Myocyte (in vitro differentiated cells): Measurements from ENCODE around the gene LGR6. TPM values are rescaled to one million over a fixed set of nuclear protein-coding genes. Genes with fewer than 3 reads are reported as not detected.
"Not testable (repeated sequence)": the region's sequence is repeated elsewhere in the genome, so short reads cannot be mapped to it uniquely, and the experiment has no call there.

Source experiments
- DNase-seq: peaks from one replicate; pipeline ENCODE4 v3.0.0-alpha.2; 2012; ENCODE audit warnings: low read depth
- total RNA-seq: library from RNA; depleted of rRNA; stranded (reverse); fragments of >200 nt; gene quantifications from 2 replicates; pipeline ENCODE4 v1.2.3, GENCODE V29; 2014

The LGR6 gene
- total RNA-seq, 1 donor from 2014 or later, result 0.53 TPM

DNA sequence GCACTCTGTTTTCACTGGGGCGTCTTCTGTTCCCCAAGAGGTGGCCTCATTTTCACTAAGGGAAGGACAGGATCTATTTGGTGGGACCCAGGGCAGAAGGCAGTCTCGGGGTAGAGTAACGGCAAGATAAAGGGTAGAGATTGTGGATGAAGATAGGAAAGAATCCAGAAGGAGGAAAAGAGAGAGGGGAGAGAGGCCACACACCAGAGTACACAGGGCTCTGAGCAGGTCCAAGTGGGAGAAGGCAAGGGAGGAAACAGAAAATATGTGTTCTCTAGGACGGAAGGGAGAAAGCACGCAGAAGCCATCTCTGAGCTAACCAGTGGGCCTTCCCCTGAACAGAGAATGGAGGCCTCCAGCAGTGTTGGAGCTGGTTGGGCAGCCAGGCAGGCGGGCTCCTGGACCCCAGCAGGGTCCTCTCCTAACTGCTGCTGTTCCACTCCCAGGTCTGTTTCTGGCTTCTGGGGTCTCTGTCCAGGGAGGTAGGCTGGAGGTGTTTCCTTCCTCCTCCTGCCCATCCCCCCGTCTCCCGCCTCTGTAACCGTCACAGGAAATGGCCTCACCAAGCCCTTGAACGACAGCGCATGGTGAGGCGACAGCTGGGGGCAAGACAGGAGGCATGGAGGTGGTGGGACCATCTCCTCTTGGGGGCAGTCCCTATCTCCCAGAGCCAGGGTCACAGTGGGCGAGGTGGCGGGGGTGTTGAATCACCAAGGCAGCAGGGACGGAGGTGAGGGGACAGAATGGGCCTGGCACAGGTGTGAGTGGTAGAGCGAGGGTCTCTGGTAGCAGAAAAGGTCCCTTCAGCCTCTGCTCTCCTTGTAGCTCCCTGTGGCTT lies 33.8 kb upstream of the LGR6 start:
- no peak for DNase-seq

DNA sequence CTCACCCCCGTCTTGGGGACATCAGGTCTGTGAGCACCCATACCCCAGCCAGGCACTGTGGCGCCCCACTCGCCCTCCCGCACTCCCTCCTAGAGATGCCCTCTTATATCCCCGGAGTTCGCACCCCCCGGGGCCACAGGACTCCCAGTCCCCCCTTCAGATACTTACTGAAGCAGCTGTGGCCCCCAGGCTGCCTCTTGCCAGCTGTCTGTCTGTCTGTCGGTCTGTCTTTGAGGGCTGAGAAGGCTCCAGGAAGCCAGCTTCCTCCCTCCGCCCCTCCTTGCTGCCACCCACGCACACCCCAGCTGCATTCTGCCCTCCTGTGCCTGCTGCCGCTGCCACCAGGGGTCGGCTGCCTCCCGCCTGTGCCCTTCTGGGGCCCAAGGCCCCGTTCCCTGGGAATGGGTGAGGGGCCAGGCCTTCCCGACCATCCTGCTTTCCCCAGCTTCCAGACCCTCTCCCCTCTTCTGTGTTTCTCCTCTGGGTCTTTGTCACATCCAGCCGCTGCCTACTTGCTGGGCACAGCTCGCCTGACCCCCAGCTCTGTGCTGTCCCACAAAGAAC lies 33.1 kb upstream of the LGR6 start, which contains the start of gene PTPN7:
PTPN7 (minus strand) TSS at position 226 of the 564 bp plus-strand sequence. CDS start 1,200 bp downstream, outside the sequence.
- DNase-seq, result no peak

DNA sequence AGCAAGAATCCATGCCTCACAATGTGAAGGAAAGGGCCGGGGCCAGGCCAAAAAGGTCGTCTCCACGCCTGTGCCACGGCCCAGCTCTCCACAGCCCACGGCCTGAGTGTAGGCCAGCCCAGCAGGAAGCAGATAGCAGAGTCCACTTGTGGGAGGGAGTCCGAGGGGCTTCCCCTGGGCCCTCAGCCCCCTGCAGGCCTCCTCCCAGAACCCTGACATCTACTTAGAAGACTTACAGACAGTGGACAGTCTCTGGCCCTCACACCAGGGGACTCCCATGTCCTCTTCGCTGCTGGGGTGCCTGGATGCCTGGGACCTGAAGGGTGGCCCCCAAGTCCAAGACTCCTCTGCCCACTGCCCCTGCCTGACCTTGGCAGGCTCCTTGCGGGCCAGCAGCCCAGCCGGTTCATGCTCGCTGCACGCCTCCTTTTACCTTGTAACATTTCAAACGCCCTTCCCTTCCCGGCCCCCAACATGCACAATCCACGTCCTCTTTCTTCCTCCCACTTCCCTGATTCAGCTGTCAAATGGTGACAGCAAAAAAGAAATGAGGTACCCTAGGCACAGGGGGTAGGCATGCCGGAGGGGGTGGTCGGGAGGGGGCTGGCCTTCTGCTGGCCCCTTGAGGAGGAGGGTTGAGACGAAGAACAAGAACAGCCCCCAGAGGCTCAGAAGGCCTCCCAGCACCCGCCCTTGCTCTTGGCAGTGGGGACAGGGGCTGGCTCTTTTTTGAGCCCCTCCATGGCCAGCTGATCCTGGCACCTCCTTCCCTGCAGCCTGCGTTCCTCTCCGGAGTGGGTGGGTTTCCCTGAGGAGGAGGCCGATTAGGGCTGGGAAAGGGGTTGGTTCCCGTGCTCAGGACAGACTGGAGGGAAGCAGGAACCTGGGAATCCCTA lies 32.2 kb upstream of the LGR6 start:
- no peak for DNase-seq

- DNase-seq, result no peak
Measured at GRCh38 chr1:202162047-202162417, 31.6 kb upstream of the LGR6 start.

- DNase-seq, result no peak
Measured at GRCh38 chr1:202162418-202163280, 30.9 kb upstream of the LGR6 start.

DNA sequence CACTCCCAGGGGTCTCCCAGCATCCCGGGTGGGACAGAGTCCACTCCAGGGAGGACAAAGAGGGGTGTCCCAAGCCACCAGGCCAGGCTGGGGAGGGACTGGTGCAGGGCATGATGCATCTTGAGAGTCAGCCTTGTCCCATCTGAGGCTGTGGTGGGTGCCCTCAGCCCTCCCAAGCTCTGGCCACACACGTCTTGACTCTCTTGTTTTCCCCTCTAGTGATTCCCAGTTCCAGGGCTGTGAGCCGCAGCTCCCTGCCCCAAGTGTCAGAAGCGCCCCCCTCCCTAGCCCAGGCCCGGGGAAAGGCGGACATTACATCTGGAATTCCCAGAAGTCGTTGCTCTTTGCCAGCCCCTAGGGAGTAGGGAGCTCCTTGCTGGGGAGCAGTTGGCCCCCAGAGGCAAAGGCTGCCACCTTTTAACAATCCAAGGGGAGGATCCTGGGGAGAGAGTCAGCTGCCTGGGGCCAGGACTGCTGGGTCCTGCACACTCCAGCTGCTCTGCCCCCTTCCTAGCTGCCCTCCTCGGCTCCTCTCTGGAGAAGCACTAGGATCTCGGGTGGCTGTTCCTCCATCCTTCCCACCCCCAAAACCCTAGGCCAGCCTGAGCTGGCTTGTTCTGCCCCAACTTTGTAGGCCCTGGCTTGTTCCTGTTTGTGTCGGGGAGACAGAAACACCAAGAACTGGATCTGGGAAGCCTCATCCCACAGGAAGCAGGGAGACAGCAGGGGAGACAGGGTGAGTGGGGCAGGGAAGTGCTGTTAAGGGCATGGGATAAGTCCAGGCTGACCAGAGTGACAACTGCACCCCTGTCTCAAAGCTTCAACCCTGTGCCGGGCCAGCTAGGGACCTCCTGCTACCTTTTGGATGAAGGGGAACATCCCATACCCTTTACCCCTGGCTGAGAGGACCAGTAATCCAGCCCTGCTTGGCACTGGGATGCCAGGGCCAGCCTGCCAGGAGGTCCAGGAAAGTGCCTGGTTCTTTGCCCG lies 30.0 kb upstream of the LGR6 start:
- DNase-seq, result no peak

- DNase-seq, result peak; percentile 20
Measured at GRCh38 chr1:202164271-202165037, 29.1 kb upstream of the LGR6 start.

GRCh38 chr1:202165267-202165941 lies 28.2 kb upstream of the LGR6 start:
- DNase-seq, result no peak

DNA sequence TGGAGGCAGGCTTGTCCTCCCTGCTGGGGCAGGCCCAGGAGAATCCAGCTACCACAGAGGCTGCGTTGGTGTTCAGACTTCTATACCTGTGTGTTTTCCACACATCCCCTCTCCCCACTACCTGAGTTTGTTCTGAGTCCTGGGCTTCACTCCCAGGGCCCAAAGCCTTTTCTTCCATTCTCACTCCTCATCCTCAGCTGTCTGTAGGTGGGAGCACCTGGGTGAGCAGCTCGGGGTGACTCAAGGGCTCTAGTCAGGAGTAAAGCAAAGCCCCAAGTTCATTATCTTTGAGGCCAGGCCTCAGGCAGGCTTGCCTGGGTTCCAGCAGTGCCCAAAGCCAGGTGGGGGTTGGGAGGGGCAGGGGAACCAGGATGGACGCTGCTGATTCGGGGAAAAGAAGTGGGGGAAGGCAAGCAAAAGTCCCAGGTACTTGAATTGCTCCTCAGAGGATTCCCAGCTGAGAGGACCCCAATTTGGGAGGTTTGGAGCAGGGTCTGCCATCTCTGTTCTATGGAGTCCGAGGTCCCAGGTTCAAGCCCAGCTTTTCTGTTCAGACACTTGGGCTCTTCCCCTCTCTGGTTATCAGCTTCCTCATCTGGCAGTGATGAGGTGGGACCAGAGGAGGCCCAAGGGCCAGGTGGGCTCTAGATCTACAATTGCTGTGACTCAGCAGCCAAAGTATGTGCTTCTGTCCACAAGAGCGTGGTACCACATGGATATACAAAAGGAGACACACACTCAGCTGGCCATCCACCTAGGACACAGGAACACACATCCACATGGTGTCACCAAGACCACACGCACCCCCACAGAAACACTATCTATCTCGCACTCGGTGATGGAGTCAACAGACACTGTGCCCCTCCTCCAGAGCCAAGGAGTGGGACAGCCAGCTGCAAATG lies 27.4 kb upstream of the LGR6 start:
- no peak for DNase-seq

DNA sequence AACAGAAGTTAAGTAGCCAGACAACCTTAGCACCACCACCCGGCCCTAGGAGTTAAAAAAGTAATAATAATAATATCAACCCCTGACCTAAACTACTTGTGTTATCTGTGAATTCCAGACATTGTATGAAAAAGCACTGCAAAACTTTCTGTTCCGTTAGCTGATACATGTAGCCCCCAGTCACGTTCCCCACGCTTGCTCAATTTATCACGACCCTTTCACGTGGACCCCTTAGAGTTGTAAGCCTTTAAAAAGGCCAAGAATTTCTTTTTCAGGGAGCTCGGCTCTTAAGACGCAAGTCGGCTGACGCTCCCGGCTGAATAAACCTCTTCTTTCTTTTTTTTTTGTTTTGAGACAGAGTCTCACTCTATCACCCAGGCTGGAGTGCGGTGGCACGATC lies 26.5 kb upstream of the LGR6 start:
- not testable (repeated sequence) for DNase-seq

DNA sequence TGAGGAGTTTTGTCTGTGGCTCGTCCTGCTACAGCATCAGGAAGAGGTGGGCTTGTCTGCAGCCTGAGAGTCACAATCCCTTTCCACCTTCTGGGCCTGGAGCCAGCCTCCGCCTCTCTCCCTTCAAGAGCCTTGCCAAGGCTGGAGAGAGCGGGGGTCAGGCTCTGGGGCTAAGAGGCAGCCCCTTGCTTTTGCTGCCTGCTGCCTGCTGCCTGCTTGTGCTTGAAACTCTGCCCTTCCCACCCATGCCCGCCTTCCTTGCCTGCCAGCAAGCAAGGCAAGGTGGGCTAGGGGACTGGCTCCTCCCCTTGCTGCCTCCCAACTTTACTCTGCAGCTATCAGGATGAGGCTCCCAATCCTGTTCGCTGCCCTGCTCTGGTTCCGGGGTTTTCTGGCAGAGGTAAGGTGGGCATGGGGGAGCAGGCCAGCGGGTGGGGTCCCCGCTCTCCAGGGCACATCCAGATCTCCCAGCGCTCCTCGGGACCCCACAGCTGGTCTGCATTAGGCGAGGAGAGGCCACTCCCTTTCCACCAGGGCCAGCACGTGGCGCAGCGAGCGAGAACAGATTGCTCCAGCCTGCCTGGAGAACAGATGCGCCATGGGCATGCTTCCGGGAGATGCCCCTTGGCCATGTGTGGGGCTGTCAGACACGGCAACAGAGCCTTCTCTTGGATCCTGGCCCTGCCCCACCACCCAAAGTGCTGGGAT lies 25.7 kb upstream of the LGR6 start:
- DNase-seq, result peak; percentile 62

DNA sequence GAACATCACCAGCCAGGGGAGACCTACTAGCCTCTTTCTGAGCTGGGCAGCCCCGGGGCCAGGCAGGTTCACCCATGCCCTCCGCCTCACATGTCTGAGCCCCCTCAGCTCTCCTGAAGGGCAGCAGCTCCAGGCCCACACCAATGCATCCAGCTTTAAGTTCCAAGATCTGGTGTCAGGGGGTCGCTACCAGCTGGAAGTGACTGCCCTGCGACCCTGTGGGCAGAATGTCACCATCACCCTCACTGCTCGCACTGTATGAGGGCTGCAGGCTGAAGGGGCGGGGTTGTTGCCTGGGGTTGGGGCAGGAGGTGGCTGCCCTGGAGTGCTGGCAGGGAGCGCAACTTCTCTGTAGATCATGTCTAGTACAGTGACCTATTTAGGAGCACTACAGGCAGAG lies 24.7 kb upstream of the LGR6 start:
- DNase-seq, result no peak

- DNase-seq, result peak; percentile 83
Measured at GRCh38 chr1:202170726-202171125, 22.9 kb upstream of the LGR6 start.

GRCh38 chr1:202171292-202172014 lies 22.1 kb upstream of the LGR6 start:
- DNase-seq, result no peak

GRCh38 chr1:202172015-202172355 lies 21.6 kb upstream of the LGR6 start:
- no peak for DNase-seq

GRCh38 chr1:202173993-202174392 lies 19.6 kb upstream of the LGR6 start:
- no peak for DNase-seq
